Mesothelial cell of epicardium (in vitro differentiated cells): Measurements from ENCODE around the gene WDR18. TPM values are rescaled to one million over a fixed set of nuclear protein-coding genes. Genes with fewer than 3 reads are reported as not detected.

ENCODE experiments used
- DNase-seq, 2 experiments: peaks; one replicate each; pipeline ENCODE4 v3.0.0; 2021; ENCODE audit warnings: low spot score in 2 of 2; ENCODE audit not compliant: unreplicated experiment in 2 of 2
- H3K27ac Mint-ChIP-seq: 2 replicates; pipeline ENCODE4 v1.8.0; 2021; ENCODE audit warnings: mixed read lengths
- H3K27me3 Mint-ChIP-seq: 2 replicates; pipeline ENCODE4 v1.8.0; 2021; ENCODE audit warnings: low read depth, mixed read lengths
- H3K36me3 Mint-ChIP-seq: 2 replicates; pipeline ENCODE4 v1.8.0; 2021; ENCODE audit warnings: mixed read lengths
- H3K4me1 Mint-ChIP-seq: 2 replicates; pipeline ENCODE4 v1.8.0; 2021; ENCODE audit warnings: mixed read lengths
- H3K4me3 Mint-ChIP-seq: 2 replicates; pipeline ENCODE4 v1.8.0; 2021; ENCODE audit warnings: mild to moderate bottlenecking, moderate library complexity, mixed read lengths
- H3K9me3 Mint-ChIP-seq: 2 replicates; pipeline ENCODE4 v1.8.0; 2021; ENCODE audit warnings: mixed read lengths
- total RNA-seq: library from RNA; stranded (reverse); gene quantifications from 3 replicates; pipeline ENCODE4 v1.2.1, GENCODE V29; 2021
- TF ChIP-seq, protein P1 (sequence below): fragments of 200-600 bp; sonication (generic); IDR thresholded peaks from one replicate; pipeline ENCODE4 v1.5.0; 2021; ENCODE audit warnings: antibody characterized with exemption; ENCODE audit not compliant: unreplicated experiment

Gene WDR18
- total RNA-seq, 1 donor from 2014 or later: 65.2 TPM

- no peak overlapping the region for H3K4me3 Mint-ChIP-seq
- H3K27me3 Mint-ChIP-seq: no peaks in the 10 kb centered on the region
- TF ChIP-seq, protein P1, sequence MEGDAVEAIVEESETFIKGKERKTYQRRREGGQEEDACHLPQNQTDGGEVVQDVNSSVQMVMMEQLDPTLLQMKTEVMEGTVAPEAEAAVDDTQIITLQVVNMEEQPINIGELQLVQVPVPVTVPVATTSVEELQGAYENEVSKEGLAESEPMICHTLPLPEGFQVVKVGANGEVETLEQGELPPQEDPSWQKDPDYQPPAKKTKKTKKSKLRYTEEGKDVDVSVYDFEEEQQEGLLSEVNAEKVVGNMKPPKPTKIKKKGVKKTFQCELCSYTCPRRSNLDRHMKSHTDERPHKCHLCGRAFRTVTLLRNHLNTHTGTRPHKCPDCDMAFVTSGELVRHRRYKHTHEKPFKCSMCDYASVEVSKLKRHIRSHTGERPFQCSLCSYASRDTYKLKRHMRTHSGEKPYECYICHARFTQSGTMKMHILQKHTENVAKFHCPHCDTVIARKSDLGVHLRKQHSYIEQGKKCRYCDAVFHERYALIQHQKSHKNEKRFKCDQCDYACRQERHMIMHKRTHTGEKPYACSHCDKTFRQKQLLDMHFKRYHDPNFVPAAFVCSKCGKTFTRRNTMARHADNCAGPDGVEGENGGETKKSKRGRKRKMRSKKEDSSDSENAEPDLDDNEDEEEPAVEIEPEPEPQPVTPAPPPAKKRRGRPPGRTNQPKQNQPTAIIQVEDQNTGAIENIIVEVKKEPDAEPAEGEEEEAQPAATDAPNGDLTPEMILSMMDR: no peak
- H3K4me1 Mint-ChIP-seq: peaks cover 4% of the 10 kb centered on the region
- H3K27ac Mint-ChIP-seq: no peak overlapping the region
- H3K9me3 Mint-ChIP-seq: no peaks in the 10 kb centered on the region
- H3K36me3 Mint-ChIP-seq: peaks cover 13% of the 10 kb centered on the region
- no peak for DNase-seq
Measured at GRCh38 chr19:974564-975257, 9.4 kb upstream of the WDR18 start.

- no peaks in the 10 kb centered on the region for H3K27me3 Mint-ChIP-seq
- H3K4me3 Mint-ChIP-seq: no peak overlapping the region
- TF ChIP-seq, protein P1: no peak
- peaks cover 4% of the 10 kb centered on the region for H3K4me1 Mint-ChIP-seq
- no peak for DNase-seq
- H3K9me3 Mint-ChIP-seq: no peaks in the 10 kb centered on the region
- peaks cover 7% of the 10 kb centered on the region for H3K36me3 Mint-ChIP-seq
- H3K27ac Mint-ChIP-seq: peak overlapping the region; percentile 54
Measured at GRCh38 chr19:976476-976875, 7.7 kb upstream of the WDR18 start.

- no peak for DNase-seq
- Mint-ChIP-seq H3K4me3 (no peak overlapping the region), H3K36me3 (peaks cover 7% of the 10 kb centered on the region), H3K27ac (no peak overlapping the region), H3K27me3 (no peaks in the 10 kb centered on the region), H3K4me1 (peaks cover 4% of the 10 kb centered on the region), H3K9me3 (no peaks in the 10 kb centered on the region)
- TF ChIP-seq, protein P1: no peak
Measured at GRCh38 chr19:977058-977464, 7.1 kb upstream of the WDR18 start.

- H3K9me3 Mint-ChIP-seq: no peaks in the 10 kb centered on the region
- H3K27ac Mint-ChIP-seq: peak overlapping the region; percentile 69
- H3K4me3 Mint-ChIP-seq: peak overlapping the region; percentile 22
- peaks cover 6% of the 10 kb centered on the region for H3K4me1 Mint-ChIP-seq
- H3K27me3 Mint-ChIP-seq: no peaks in the 10 kb centered on the region
- TF ChIP-seq, protein P1: no peak
- H3K36me3 Mint-ChIP-seq: peaks cover 3% of the 10 kb centered on the region
- peak in 1 of 2 experiments; percentile 61 for DNase-seq
Measured at GRCh38 chr19:979318-979741, 4.8 kb upstream of the WDR18 start.

DNA sequence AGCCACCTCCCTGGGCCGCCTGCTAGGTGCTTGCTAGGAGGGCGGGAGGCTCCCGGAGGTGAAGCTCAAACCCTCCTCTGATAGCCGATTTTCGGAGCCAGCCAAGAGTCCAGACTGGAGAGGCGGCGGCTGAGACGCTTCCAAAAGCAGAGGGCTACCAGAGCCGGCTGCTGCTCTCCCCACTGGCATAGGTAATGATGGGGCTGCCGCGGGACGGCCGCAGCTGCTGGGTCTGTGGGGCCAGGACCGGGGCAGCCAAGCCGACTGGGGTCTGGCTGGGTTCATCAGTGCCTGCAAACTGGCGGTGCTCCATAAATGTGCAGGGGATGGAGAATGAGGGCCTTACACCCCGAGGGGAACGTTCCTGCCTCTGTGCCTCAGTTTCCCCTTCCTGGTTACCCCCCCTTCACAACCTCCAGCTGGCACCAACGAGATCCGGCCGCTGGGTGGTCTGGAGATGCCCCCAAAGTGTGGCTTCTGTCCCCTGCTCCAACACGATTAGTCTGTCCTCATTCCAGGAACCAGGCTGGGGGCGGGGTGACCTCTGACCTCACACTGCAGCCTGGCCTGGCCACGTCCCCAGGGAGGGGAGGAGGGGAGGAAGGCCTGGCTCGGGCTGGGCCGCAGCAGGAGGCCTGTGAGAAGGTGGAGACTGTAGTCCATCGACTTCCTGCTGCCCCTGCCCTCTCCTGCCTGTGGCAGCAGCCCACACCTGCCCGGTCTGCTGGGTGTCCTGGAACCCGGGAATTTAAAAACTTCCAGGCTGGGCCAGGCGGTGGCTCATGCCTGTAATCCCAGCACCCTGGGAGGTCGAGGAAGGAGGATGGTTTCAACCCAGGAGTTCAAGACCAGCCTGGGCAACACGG is 3.8 kb upstream of the WDR18 start:
- no peaks in the 10 kb centered on the region for H3K27me3 Mint-ChIP-seq
- peak overlapping the region; percentile 15 for H3K4me3 Mint-ChIP-seq
- no peak for DNase-seq

More for the DNA sequence above, 3.8 kb upstream of the WDR18 start:
- TF ChIP-seq, protein P1: no peak
- no peaks in the 10 kb centered on the region for H3K9me3 Mint-ChIP-seq
- H3K36me3 Mint-ChIP-seq: peaks cover 1% of the 10 kb centered on the region
- H3K27ac Mint-ChIP-seq: peak overlapping the region; percentile 21
- H3K4me1 Mint-ChIP-seq: peaks cover 12% of the 10 kb centered on the region
